K562 (cell line): ENCODE data around the gene TESK2. TPM values are rescaled to one million over a fixed set of nuclear protein-coding genes. Genes with fewer than 3 reads are reported as not detected.

Source experiments
- polyA plus RNA-seq, 8 experiments: library from polyadenylated mRNA; depleted of rRNA in 4 of 8; stranded (reverse) in 5 of 8; unstranded in 3 of 8; fragments of >200 nt; fragmentation: Nextera tagmentation in 2 of 8; fragmentation: Illumina TruSeq in 1 of 8; extraction: Ambion mirVana in 2 of 8; extraction: Trizol in 1 of 8; gene quantifications; 2 replicates each; pipeline versions ENCODE4 v1.2.1 to v1.2.3, GENCODE V29; 2011 to 2014; ENCODE audit warnings: inconsistent platforms in 1 of 8, missing spikeins in 1 of 8
- total RNA-seq, 7 experiments: library from RNA; depleted of rRNA in 6 of 7; stranded (reverse); fragments of >200 nt in 6 of 7; fragmentation: Illumina TruSeq in 2 of 7; extraction: Trizol in 2 of 7; gene quantifications; 2 replicates each; pipeline versions ENCODE4 v1.2.1 to v1.2.3, GENCODE V29; 2011 to 2021; ENCODE audit warnings: low replicate concordance in 1 of 7

Gene TESK2
- total and polyA plus RNA-seq, 9 of the 15 experiments (the other 6 are each of a cell fraction or from before 2014, with no cell fraction given) = 1.6 to 5.3 (median 3.7) TPM

Other genes with a start within 250 kb of the TESK2 start
Only the 7 nearest of the 11 such genes appear.
- gene MUTYH, start 150.7 kb downstream of the TESK2 start, total RNA-seq (2014; rRNA removed) = 32.1 and 36.8 TPM in 2 replicates
- gene MUTYH, start 150.7 kb downstream of the TESK2 start, total RNA-seq (2014; rRNA removed; fragmentation: Illumina TruSeq; extraction: Trizol) = 13.0 and 16.5 TPM in 2 replicates
- gene MUTYH, start 150.7 kb downstream of the TESK2 start, total RNA-seq (2015; rRNA removed; fragmentation: Illumina TruSeq; extraction: Trizol) = 26.8 and 29.0 TPM in 2 replicates
- 36.1 and 37.8 TPM in 2 replicates for gene MUTYH, start 150.7 kb downstream of the TESK2 start, total RNA-seq (2021)
- 23.6 and 39.9 TPM in 2 replicates for gene MUTYH, start 150.7 kb downstream of the TESK2 start, polyA plus RNA-seq (2011; rRNA removed)
- 32.7 and 35.6 TPM in 2 replicates for gene MUTYH, start 150.7 kb downstream of the TESK2 start, polyA plus RNA-seq (2014; fragmentation: Illumina TruSeq; extraction: Trizol)
- 1 to 10 TPM; 3.4 to 6.2 TPM for gene MUTYH, start 150.7 kb downstream of the TESK2 start, polyA plus RNA-seq (2014; fragmentation: Nextera tagmentation; extraction: Ambion mirVana)
- 46.2 and 53.5 TPM in 2 replicates for gene MUTYH, start 150.7 kb downstream of the TESK2 start, polyA plus RNA-seq (2014; rRNA removed)
- gene CCDC163, start 8.9 kb upstream of the TESK2 start, total RNA-seq (2014; rRNA removed) = 3.5 and 4.1 TPM in 2 replicates
- gene CCDC163, start 8.9 kb upstream of the TESK2 start, total RNA-seq (2014; rRNA removed; fragmentation: Illumina TruSeq; extraction: Trizol) = 5.2 and 5.5 TPM in 2 replicates
- gene CCDC163, start 8.9 kb upstream of the TESK2 start, total RNA-seq (2015; rRNA removed; fragmentation: Illumina TruSeq; extraction: Trizol) = 3.8 and 4.0 TPM in 2 replicates
- 5.5 and 6.2 TPM in 2 replicates for gene CCDC163, start 8.9 kb upstream of the TESK2 start, total RNA-seq (2021)
- 7.2 and 12.0 TPM in 2 replicates for gene CCDC163, start 8.9 kb upstream of the TESK2 start, polyA plus RNA-seq (2011; rRNA removed)
- 6.2 TPM in 2 replicates for gene CCDC163, start 8.9 kb upstream of the TESK2 start, polyA plus RNA-seq (2014; fragmentation: Illumina TruSeq; extraction: Trizol)
- 1 to 10 TPM; 3.7 to 8.2 TPM for gene CCDC163, start 8.9 kb upstream of the TESK2 start, polyA plus RNA-seq (2014; fragmentation: Nextera tagmentation; extraction: Ambion mirVana)
- gene CCDC163, start 8.9 kb upstream of the TESK2 start, polyA plus RNA-seq (2014; rRNA removed) = 4.8 and 7.8 TPM in 2 replicates
- 11.9 and 15.2 TPM in 2 replicates for gene MMACHC, start 9.1 kb upstream of the TESK2 start, total RNA-seq (2014; rRNA removed)
- gene MMACHC, start 9.1 kb upstream of the TESK2 start, total RNA-seq (2014; rRNA removed; fragmentation: Illumina TruSeq; extraction: Trizol) = 7.8 and 8.1 TPM in 2 replicates
- 12.5 and 13.0 TPM in 2 replicates for gene MMACHC, start 9.1 kb upstream of the TESK2 start, total RNA-seq (2015; rRNA removed; fragmentation: Illumina TruSeq; extraction: Trizol)
- gene MMACHC, start 9.1 kb upstream of the TESK2 start, total RNA-seq (2021) = 18.8 and 19.1 TPM in 2 replicates
- 8.5 and 8.8 TPM in 2 replicates for gene MMACHC, start 9.1 kb upstream of the TESK2 start, polyA plus RNA-seq (2011; rRNA removed)
- gene MMACHC, start 9.1 kb upstream of the TESK2 start, polyA plus RNA-seq (2014; fragmentation: Illumina TruSeq; extraction: Trizol) = 20.4 and 21.0 TPM in 2 replicates
- gene MMACHC, start 9.1 kb upstream of the TESK2 start, polyA plus RNA-seq (2014; fragmentation: Nextera tagmentation; extraction: Ambion mirVana) = 10 to 100 TPM in 1 of 2 experiments, 1 to 10 TPM in 1; 8.9 to 11.4 TPM
- gene MMACHC, start 9.1 kb upstream of the TESK2 start, polyA plus RNA-seq (2014; rRNA removed) = 8.0 and 11.7 TPM in 2 replicates
- gene PRDX1, start 30.7 kb upstream of the TESK2 start, total RNA-seq (2014; rRNA removed) = 748 and 796 TPM in 2 replicates
- gene PRDX1, start 30.7 kb upstream of the TESK2 start, total RNA-seq (2014; rRNA removed; fragmentation: Illumina TruSeq; extraction: Trizol) = 1,380 and 1,529 TPM in 2 replicates
- 989 and 1,002 TPM in 2 replicates for gene PRDX1, start 30.7 kb upstream of the TESK2 start, total RNA-seq (2015; rRNA removed; fragmentation: Illumina TruSeq; extraction: Trizol)
- gene PRDX1, start 30.7 kb upstream of the TESK2 start, total RNA-seq (2021) = 894 and 993 TPM in 2 replicates
- gene PRDX1, start 30.7 kb upstream of the TESK2 start, polyA plus RNA-seq (2011; rRNA removed) = 864 and 1,258 TPM in 2 replicates
- 981 and 1,045 TPM in 2 replicates for gene PRDX1, start 30.7 kb upstream of the TESK2 start, polyA plus RNA-seq (2014; fragmentation: Illumina TruSeq; extraction: Trizol)
- 1,000 to 10,000 TPM; 2,282 to 2,388 TPM for gene PRDX1, start 30.7 kb upstream of the TESK2 start, polyA plus RNA-seq (2014; fragmentation: Nextera tagmentation; extraction: Ambion mirVana)
- 1,029 and 1,274 TPM in 2 replicates for gene PRDX1, start 30.7 kb upstream of the TESK2 start, polyA plus RNA-seq (2014; rRNA removed)
- 98.6 and 121 TPM in 2 replicates for gene AKR1A1, start 59.7 kb upstream of the TESK2 start, total RNA-seq (2014; rRNA removed)
- gene AKR1A1, start 59.7 kb upstream of the TESK2 start, total RNA-seq (2014; rRNA removed; fragmentation: Illumina TruSeq; extraction: Trizol) = 99.7 and 132 TPM in 2 replicates
- 126 and 127 TPM in 2 replicates for gene AKR1A1, start 59.7 kb upstream of the TESK2 start, total RNA-seq (2015; rRNA removed; fragmentation: Illumina TruSeq; extraction: Trizol)
- gene AKR1A1, start 59.7 kb upstream of the TESK2 start, total RNA-seq (2021) = 142 and 177 TPM in 2 replicates
- 211 and 285 TPM in 2 replicates for gene AKR1A1, start 59.7 kb upstream of the TESK2 start, polyA plus RNA-seq (2011; rRNA removed)
- gene AKR1A1, start 59.7 kb upstream of the TESK2 start, polyA plus RNA-seq (2014; fragmentation: Illumina TruSeq; extraction: Trizol) = 139 TPM in 2 replicates
- gene AKR1A1, start 59.7 kb upstream of the TESK2 start, polyA plus RNA-seq (2014; fragmentation: Nextera tagmentation; extraction: Ambion mirVana) = 100 to 1,000 TPM in 1 of 2 experiments, 10 to 100 TPM in 1; 68.6 to 114 TPM
- gene AKR1A1, start 59.7 kb upstream of the TESK2 start, polyA plus RNA-seq (2014; rRNA removed) = 150 and 184 TPM in 2 replicates
- 348 and 419 TPM in 2 replicates for gene NASP, start 92.9 kb upstream of the TESK2 start, total RNA-seq (2014; rRNA removed)
- 452 and 498 TPM in 2 replicates for gene NASP, start 92.9 kb upstream of the TESK2 start, total RNA-seq (2014; rRNA removed; fragmentation: Illumina TruSeq; extraction: Trizol)
- gene NASP, start 92.9 kb upstream of the TESK2 start, total RNA-seq (2015; rRNA removed; fragmentation: Illumina TruSeq; extraction: Trizol) = 479 and 526 TPM in 2 replicates
- 297 and 341 TPM in 2 replicates for gene NASP, start 92.9 kb upstream of the TESK2 start, total RNA-seq (2021)
- 279 and 361 TPM in 2 replicates for gene NASP, start 92.9 kb upstream of the TESK2 start, polyA plus RNA-seq (2011; rRNA removed)
- gene NASP, start 92.9 kb upstream of the TESK2 start, polyA plus RNA-seq (2014; fragmentation: Illumina TruSeq; extraction: Trizol) = 471 and 546 TPM in 2 replicates
- gene NASP, start 92.9 kb upstream of the TESK2 start, polyA plus RNA-seq (2014; fragmentation: Nextera tagmentation; extraction: Ambion mirVana) = 100 to 1,000 TPM; 199 to 369 TPM
- 496 and 578 TPM in 2 replicates for gene NASP, start 92.9 kb upstream of the TESK2 start, polyA plus RNA-seq (2014; rRNA removed)
- gene CCDC17, start 132.9 kb upstream of the TESK2 start, total RNA-seq (2014; rRNA removed) = 0.82 and 2.1 TPM in 2 replicates
- 0.62 and 0.73 TPM in 2 replicates for gene CCDC17, start 132.9 kb upstream of the TESK2 start, total RNA-seq (2014; rRNA removed; fragmentation: Illumina TruSeq; extraction: Trizol)
- 1.1 and 1.3 TPM in 2 replicates for gene CCDC17, start 132.9 kb upstream of the TESK2 start, total RNA-seq (2015; rRNA removed; fragmentation: Illumina TruSeq; extraction: Trizol)
- gene CCDC17, start 132.9 kb upstream of the TESK2 start, total RNA-seq (2021) = 2.0 and 2.4 TPM in 2 replicates
- gene CCDC17, start 132.9 kb upstream of the TESK2 start, polyA plus RNA-seq (2011; rRNA removed) = 0.85 and 1.4 TPM in 2 replicates
- gene CCDC17, start 132.9 kb upstream of the TESK2 start, polyA plus RNA-seq (2014; fragmentation: Illumina TruSeq; extraction: Trizol) = 0.51 and 0.54 TPM in 2 replicates
- under 1 TPM; 0.20 TPM for gene CCDC17, start 132.9 kb upstream of the TESK2 start, polyA plus RNA-seq (2014; fragmentation: Nextera tagmentation; extraction: Ambion mirVana)
- gene CCDC17, start 132.9 kb upstream of the TESK2 start, polyA plus RNA-seq (2014; rRNA removed) = 1.4 and 1.6 TPM in 2 replicates